Measurements from ENCODE around the gene LONP2. TPM values are rescaled to one million over a fixed set of nuclear protein-coding genes. Genes with fewer than 3 reads are reported as not detected.

LONP2 gene
- total and polyA plus RNA-seq, 2 experiments from 2014 or later: 12.4 to 25.2 TPM

GRCh38 chr16:48291303-48291702, 47.2 kb downstream of the LONP2 start:
- DNase-seq (ENCODE audit: low spot score) (no peak), ATAC-seq (no peak)
- peaks cover 26% of the 10 kb centered on the region for H3K4me1 Mint-ChIP-seq
- H3K4me2 ChIP-seq: no peak overlapping the region
- H3K4me3 ChIP-seq: no peak overlapping the region
- no peaks in the 10 kb centered on the region for H3K9me2 ChIP-seq (ENCODE audit: insufficient read depth)
- no peak overlapping the region for H3K27ac ChIP-seq (ENCODE audit: low read depth)
- no peaks in the 10 kb centered on the region for H3F3A ChIP-seq (replicated peaks; ENCODE audit: low read depth)
- no peaks in the 10 kb centered on the region for H4K20me1 ChIP-seq (replicated peaks; ENCODE audit: insufficient read depth)
- H3K79me2 ChIP-seq (replicated peaks; ENCODE audit: insufficient read depth): no peaks in the 10 kb centered on the region
- TF ChIP-seq, protein P1, sequence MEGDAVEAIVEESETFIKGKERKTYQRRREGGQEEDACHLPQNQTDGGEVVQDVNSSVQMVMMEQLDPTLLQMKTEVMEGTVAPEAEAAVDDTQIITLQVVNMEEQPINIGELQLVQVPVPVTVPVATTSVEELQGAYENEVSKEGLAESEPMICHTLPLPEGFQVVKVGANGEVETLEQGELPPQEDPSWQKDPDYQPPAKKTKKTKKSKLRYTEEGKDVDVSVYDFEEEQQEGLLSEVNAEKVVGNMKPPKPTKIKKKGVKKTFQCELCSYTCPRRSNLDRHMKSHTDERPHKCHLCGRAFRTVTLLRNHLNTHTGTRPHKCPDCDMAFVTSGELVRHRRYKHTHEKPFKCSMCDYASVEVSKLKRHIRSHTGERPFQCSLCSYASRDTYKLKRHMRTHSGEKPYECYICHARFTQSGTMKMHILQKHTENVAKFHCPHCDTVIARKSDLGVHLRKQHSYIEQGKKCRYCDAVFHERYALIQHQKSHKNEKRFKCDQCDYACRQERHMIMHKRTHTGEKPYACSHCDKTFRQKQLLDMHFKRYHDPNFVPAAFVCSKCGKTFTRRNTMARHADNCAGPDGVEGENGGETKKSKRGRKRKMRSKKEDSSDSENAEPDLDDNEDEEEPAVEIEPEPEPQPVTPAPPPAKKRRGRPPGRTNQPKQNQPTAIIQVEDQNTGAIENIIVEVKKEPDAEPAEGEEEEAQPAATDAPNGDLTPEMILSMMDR (conservative IDR thresholded peaks at IDR 0.05; ENCODE audit: low read depth in 2 of 2): no peak
- no peak for TF ChIP-seq NANOG (IDR thresholded peaks at IDR 0.05; ENCODE audit: borderline replicate concordance)
- no peak for TF ChIP-seq ETS1 (IDR thresholded peaks at IDR 0.05)
- TF ChIP-seq REST (IDR thresholded peaks at IDR 0.05; ENCODE audit: unreplicated experiment): no peak
- TF ChIP-seq ZNF331 (CRISPR knock-in tag; IDR thresholded peaks at IDR 0.05; ENCODE audit: low read depth): no peak
- no peak for TF ChIP-seq EZH2phosphoT487 (IDR thresholded peaks at IDR 0.05; ENCODE audit: unreplicated experiment)
- no peak for TF ChIP-seq EZH2 (IDR thresholded peaks at IDR 0.05; ENCODE audit: low read depth, unreplicated experiment)
- no peak for TF ChIP-seq ZNF114 (CRISPR knock-in tag; IDR thresholded peaks at IDR 0.05)
- TF ChIP-seq ZNF462 (CRISPR knock-in tag; IDR thresholded peaks at IDR 0.05): no peak
- no peak for TF ChIP-seq CREB1 (CRISPR knock-in tag; IDR thresholded peaks at IDR 0.05; ENCODE audit: low read depth)
- TF ChIP-seq JUNB (IDR thresholded peaks at IDR 0.05; ENCODE audit: unreplicated experiment): no peak
- no peak for TF ChIP-seq STAT1 (IDR thresholded peaks at IDR 0.05; ENCODE audit: unreplicated experiment)
- no peak for TF ChIP-seq POLR2AphosphoS5 (IDR thresholded peaks at IDR 0.05; ENCODE audit: low read depth)
- peaks cover 15% of the 10 kb centered on the region for H3K4me1 ChIP-seq (ENCODE audit: insufficient read depth)
- H3K36me3 Mint-ChIP-seq (ENCODE audit: low read depth): peaks cover 27% of the 10 kb centered on the region
- no peaks in the 10 kb centered on the region for H3K27me3 ChIP-seq (ENCODE audit: insufficient read depth)
- H3K36me3 ChIP-seq (ENCODE audit: insufficient read depth): peaks cover 12% of the 10 kb centered on the region
- no peak overlapping the region for H3K4me3 Mint-ChIP-seq
- H3K27me3 Mint-ChIP-seq (ENCODE audit: insufficient read depth, low read depth, poor library complexity): no peaks in the 10 kb centered on the region
- H2AFZ ChIP-seq: no peak overlapping the region
- H3K9me3 Mint-ChIP-seq: peaks cover 16% of the 10 kb centered on the region
- H3K27ac Mint-ChIP-seq: no peak overlapping the region; the same call in 1 of the 2 replicates

Data from GM23338 (cell line).